Liver (tissue), 9 donors: ENCODE measurements around the gene ARHGEF12. TPM values are rescaled to one million over a fixed set of nuclear protein-coding genes. Genes with fewer than 3 reads are reported as not detected.

Experiments used
- DNase-seq: peaks from one replicate; pipeline ENCODE4 v3.0.0-alpha.2; 2017; ENCODE audit warnings: low spot score
- H3K27ac ChIP-seq, 2 donors: one replicate each; pipeline ENCODE4 v1.7.0; 2013; ENCODE audit warnings: inconsistent platforms in 2 of 2, low read length in 2 of 2, control low read depth in 1 of 2, low read depth in 1 of 2, mild to moderate bottlenecking in 1 of 2
- H3K27me3 ChIP-seq, 4 donors: one replicate each; pipeline versions ENCODE4 v1.6.1 to v1.7.0; 2013; ENCODE audit warnings: low read length in 3 of 4, inconsistent platforms in 1 of 4, mild to moderate bottlenecking in 1 of 4, moderate library complexity in 1 of 4; ENCODE audit not compliant: control insufficient read depth in 4 of 4, insufficient read depth in 4 of 4
- H3K36me3 ChIP-seq, 4 donors: one replicate each; pipeline versions ENCODE4 v1.6.1 to v1.7.0; 2013; ENCODE audit warnings: low read length in 3 of 4, mild to moderate bottlenecking in 3 of 4, low read depth in 1 of 4, moderate library complexity in 1 of 4; ENCODE audit not compliant: control insufficient read depth in 4 of 4, insufficient read depth in 3 of 4
- H3K4me1 ChIP-seq, 4 donors: one replicate each; pipeline versions ENCODE4 v1.6.1 to v1.7.0; 2013; ENCODE audit warnings: low read length in 3 of 4, mild to moderate bottlenecking in 3 of 4, moderate library complexity in 1 of 4; ENCODE audit not compliant: control insufficient read depth in 4 of 4, insufficient read depth in 4 of 4
- H3K4me3 ChIP-seq, 3 donors: one replicate each; pipeline versions ENCODE4 v1.6.1 to v1.7.0; 2013; ENCODE audit warnings: low read length in 3 of 3, control low read depth in 1 of 3, low read depth in 1 of 3, mild to moderate bottlenecking in 1 of 3
- H3K9ac ChIP-seq, 2 donors: one replicate each; pipeline ENCODE4 v1.7.0; 2013; ENCODE audit warnings: low read length in 2 of 2, mild to moderate bottlenecking in 2 of 2, moderate library complexity in 2 of 2, control low read depth in 1 of 2, low read depth in 1 of 2
- H3K9me3 ChIP-seq, 4 donors: one replicate each; pipeline versions ENCODE4 v1.6.1 to v1.7.0; 2013; ENCODE audit warnings: low read length in 3 of 4; ENCODE audit not compliant: control insufficient read depth in 4 of 4
- EGR1 ChIP-seq, 2 donors: IDR thresholded peaks; 2 replicates each; pipeline ENCODE4 v1.6.1; 2016 to 2018; ENCODE audit warnings: antibody characterized with exemption in 2 of 2, low read depth in 2 of 2
- FOXA1 ChIP-seq: IDR thresholded peaks from 2 replicates; pipeline ENCODE4 v1.6.1; 2016; ENCODE audit warnings: antibody characterized with exemption
- FOXA2 ChIP-seq: IDR thresholded peaks from 2 replicates; pipeline ENCODE4 v1.6.1; 2016; ENCODE audit warnings: antibody characterized with exemption
- GABPA ChIP-seq, 2 donors: IDR thresholded peaks in 1 of 2; conservative IDR thresholded peaks in 1 of 2; 2 replicates each; pipeline ENCODE4 v1.6.1; 2016; ENCODE audit warnings: antibody characterized with exemption in 2 of 2, mild to moderate bottlenecking in 1 of 2, moderate library complexity in 1 of 2
- HNF4A ChIP-seq, 2 donors: conservative IDR thresholded peaks; 2 replicates each; pipeline ENCODE4 v1.6.1; 2016; ENCODE audit warnings: antibody characterized with exemption in 2 of 2, mild to moderate bottlenecking in 2 of 2
- HNF4G ChIP-seq: IDR thresholded peaks from 2 replicates; pipeline ENCODE4 v1.6.1; 2016; ENCODE audit warnings: antibody characterized with exemption
- JUND ChIP-seq, 2 donors: IDR thresholded peaks; 2 replicates each; pipeline ENCODE4 v1.6.1; 2016; ENCODE audit warnings: antibody characterized with exemption in 2 of 2
- NR2F2 ChIP-seq: IDR thresholded peaks from 2 replicates; pipeline ENCODE4 v1.6.1; 2016; ENCODE audit warnings: antibody characterized with exemption
- RAD21 ChIP-seq, 2 donors: IDR thresholded peaks; 2 replicates each; pipeline ENCODE4 v1.6.1; 2016; ENCODE audit warnings: antibody characterized with exemption in 2 of 2, mild to moderate bottlenecking in 2 of 2
- RXRA ChIP-seq, 2 donors: IDR thresholded peaks; 2 replicates each; pipeline ENCODE4 v1.6.1; 2017 to 2018; ENCODE audit warnings: antibody characterized with exemption in 2 of 2, mild to moderate bottlenecking in 1 of 2
- SP1 ChIP-seq: IDR thresholded peaks from 2 replicates; pipeline ENCODE4 v1.6.1; 2018; ENCODE audit warnings: antibody characterized with exemption, mild to moderate bottlenecking
- TAF1 ChIP-seq: conservative IDR thresholded peaks from 2 replicates; pipeline ENCODE4 v1.6.1; 2016; ENCODE audit warnings: antibody characterized with exemption, mild to moderate bottlenecking
- YY1 ChIP-seq: IDR thresholded peaks from 2 replicates; pipeline ENCODE4 v1.6.1; 2016; ENCODE audit warnings: antibody characterized with exemption, mild to moderate bottlenecking
- WGBS: extraction: QIAGEN DNeasy Blood & Tissue Kit; methylation state at CpG from one replicate; pipeline ENCODE4 v1.1.7; 2013; 5-methylcytosine and 5-hydroxymethylcytosine counted together
- polyA plus RNA-seq, 2 donors: library from polyadenylated mRNA; stranded (reverse) in 1 of 2; unstranded in 1 of 2; fragments of 200-250 nt in 1 of 2; fragments of >200 nt in 1 of 2; fragmentation: Nextera tagmentation in 1 of 2; extraction: Ambion mirVana in 1 of 2; gene quantifications; one replicate each; pipeline versions ENCODE4 v1.2.1 to v1.2.3, GENCODE V29; 2013 to 2015
- total RNA-seq, 2 donors: library from RNA; depleted of rRNA; stranded (reverse); fragments of >200 nt; gene quantifications; one replicate each; pipeline ENCODE4 v1.2.3, GENCODE V29; 2014
- TF ChIP-seq, protein P1 (sequence below): IDR thresholded peaks from 2 replicates; pipeline ENCODE4 v1.6.1; 2016; ENCODE audit warnings: antibody characterized with exemption, mild to moderate bottlenecking
- TF ChIP-seq, protein P2 (sequence below): fragments of 150-350 bp; IDR thresholded peaks from 2 replicates; pipeline ENCODE4 v1.5.1; 2017; ENCODE audit warnings: improper control_type of control experiment, low read depth, low read length; ENCODE audit not compliant: missing input control
- TF ChIP-seq, protein P3 (sequence below): IDR thresholded peaks from 2 replicates; pipeline ENCODE4 v1.6.1; 2016; ENCODE audit warnings: antibody characterized with exemption
- TF ChIP-seq, protein P4 (sequence below): IDR thresholded peaks from 2 replicates; pipeline ENCODE4 v1.6.1; 2016; ENCODE audit warnings: antibody characterized with exemption
- TF ChIP-seq, protein P5 (sequence below): IDR thresholded peaks from 2 replicates; pipeline ENCODE4 v1.6.1; 2016; ENCODE audit warnings: antibody characterized with exemption
- donor health status: healthy.
- donor health status: healthy.
- donor health status: healthy.
- donor health status: healthy.
- donor health status: healthy.

Gene ARHGEF12
- total and polyA plus RNA-seq, 4 donors, result 28.0 to 169 (median 53.9) TPM

DNA sequence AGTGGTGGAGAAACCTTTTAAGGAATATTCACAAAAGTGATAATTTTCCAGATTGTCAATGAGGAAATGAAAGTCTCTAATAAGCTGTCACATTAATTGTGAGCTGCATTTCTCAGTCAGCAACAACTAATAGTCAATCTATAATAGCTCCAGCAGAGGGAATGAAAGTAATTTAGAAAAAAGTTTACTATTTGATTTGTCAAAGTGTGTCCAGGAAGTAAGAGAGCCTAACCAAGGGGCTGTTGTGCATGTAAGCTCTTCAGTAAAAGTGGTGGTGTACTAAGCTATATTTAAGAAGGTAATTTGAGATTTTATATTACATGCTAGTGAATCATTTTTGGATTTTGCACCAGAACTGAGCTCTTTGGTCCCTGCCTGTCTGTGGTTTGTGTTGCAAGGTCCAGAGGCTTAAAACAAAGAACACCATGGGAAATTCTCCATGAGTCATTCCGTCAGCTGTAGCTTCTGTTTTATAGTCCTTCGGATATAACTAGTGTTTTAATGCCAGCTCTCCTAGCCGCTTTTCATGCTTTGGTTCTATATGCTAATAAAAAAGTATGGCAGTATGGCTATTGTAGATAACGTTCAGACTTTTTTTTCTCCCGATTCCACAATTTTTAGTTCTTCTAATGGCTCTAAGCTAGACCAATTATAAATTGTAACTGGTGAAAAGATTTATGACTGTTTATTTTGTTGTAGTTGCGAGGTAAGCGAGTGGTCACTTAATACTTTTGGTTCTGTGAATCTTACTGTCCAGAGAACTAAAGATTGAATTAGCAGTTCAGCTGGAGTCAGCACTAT lies 64.6 kb downstream of the ARHGEF12 start:
- Histone ChIP-seq H3K4me3 (peak overlapping the region; percentile 11 to 29 (median 26)), H3K27ac (peak overlapping the region; percentile 42 to 86), H3K4me1 (peaks cover 4 to 27% (median 16%) of the 10 kb centered on the region in 4 donors), H3K9me3 (no peaks in the 10 kb centered on the region), H3K36me3 (no peaks in the 10 kb centered on the region), H3K9ac (peak overlapping the region; percentile 75 to 78), H3K27me3 (no peaks in the 10 kb centered on the region)
- DNase-seq, result no peak
- 40% methylated on average over 7 of the region's 7 CpGs for WGBS
- TF ChIP-seq, protein P1, sequence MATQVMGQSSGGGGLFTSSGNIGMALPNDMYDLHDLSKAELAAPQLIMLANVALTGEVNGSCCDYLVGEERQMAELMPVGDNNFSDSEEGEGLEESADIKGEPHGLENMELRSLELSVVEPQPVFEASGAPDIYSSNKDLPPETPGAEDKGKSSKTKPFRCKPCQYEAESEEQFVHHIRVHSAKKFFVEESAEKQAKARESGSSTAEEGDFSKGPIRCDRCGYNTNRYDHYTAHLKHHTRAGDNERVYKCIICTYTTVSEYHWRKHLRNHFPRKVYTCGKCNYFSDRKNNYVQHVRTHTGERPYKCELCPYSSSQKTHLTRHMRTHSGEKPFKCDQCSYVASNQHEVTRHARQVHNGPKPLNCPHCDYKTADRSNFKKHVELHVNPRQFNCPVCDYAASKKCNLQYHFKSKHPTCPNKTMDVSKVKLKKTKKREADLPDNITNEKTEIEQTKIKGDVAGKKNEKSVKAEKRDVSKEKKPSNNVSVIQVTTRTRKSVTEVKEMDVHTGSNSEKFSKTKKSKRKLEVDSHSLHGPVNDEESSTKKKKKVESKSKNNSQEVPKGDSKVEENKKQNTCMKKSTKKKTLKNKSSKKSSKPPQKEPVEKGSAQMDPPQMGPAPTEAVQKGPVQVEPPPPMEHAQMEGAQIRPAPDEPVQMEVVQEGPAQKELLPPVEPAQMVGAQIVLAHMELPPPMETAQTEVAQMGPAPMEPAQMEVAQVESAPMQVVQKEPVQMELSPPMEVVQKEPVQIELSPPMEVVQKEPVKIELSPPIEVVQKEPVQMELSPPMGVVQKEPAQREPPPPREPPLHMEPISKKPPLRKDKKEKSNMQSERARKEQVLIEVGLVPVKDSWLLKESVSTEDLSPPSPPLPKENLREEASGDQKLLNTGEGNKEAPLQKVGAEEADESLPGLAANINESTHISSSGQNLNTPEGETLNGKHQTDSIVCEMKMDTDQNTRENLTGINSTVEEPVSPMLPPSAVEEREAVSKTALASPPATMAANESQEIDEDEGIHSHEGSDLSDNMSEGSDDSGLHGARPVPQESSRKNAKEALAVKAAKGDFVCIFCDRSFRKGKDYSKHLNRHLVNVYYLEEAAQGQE, result peak; percentile 31
- TF ChIP-seq NR2F2, result no peak
- TF ChIP-seq EGR1 (IDR thresholded peaks at IDR 0.05; ENCODE audit: low read depth in 2 of 2), result no peak
- no peak for TF ChIP-seq GABPA (IDR thresholded peaks at IDR 0.05 in 1 of 2, conservative IDR thresholded peaks at IDR 0.05 in 1 of 2)
- peak in 1 of 2 donors; percentile 40 for TF ChIP-seq RAD21 (IDR thresholded peaks at IDR 0.05)
- no peak for TF ChIP-seq FOXA1
- TF ChIP-seq JUND (IDR thresholded peaks at IDR 0.05), result peak; percentile 94 to 96
- TF ChIP-seq HNF4G, result peak; percentile 66
- TF ChIP-seq, protein P2, sequence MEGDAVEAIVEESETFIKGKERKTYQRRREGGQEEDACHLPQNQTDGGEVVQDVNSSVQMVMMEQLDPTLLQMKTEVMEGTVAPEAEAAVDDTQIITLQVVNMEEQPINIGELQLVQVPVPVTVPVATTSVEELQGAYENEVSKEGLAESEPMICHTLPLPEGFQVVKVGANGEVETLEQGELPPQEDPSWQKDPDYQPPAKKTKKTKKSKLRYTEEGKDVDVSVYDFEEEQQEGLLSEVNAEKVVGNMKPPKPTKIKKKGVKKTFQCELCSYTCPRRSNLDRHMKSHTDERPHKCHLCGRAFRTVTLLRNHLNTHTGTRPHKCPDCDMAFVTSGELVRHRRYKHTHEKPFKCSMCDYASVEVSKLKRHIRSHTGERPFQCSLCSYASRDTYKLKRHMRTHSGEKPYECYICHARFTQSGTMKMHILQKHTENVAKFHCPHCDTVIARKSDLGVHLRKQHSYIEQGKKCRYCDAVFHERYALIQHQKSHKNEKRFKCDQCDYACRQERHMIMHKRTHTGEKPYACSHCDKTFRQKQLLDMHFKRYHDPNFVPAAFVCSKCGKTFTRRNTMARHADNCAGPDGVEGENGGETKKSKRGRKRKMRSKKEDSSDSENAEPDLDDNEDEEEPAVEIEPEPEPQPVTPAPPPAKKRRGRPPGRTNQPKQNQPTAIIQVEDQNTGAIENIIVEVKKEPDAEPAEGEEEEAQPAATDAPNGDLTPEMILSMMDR, result no peak
- TF ChIP-seq, protein P3, sequence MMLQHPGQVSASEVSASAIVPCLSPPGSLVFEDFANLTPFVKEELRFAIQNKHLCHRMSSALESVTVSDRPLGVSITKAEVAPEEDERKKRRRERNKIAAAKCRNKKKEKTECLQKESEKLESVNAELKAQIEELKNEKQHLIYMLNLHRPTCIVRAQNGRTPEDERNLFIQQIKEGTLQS, result peak; percentile 80
- TF ChIP-seq, protein P4, sequence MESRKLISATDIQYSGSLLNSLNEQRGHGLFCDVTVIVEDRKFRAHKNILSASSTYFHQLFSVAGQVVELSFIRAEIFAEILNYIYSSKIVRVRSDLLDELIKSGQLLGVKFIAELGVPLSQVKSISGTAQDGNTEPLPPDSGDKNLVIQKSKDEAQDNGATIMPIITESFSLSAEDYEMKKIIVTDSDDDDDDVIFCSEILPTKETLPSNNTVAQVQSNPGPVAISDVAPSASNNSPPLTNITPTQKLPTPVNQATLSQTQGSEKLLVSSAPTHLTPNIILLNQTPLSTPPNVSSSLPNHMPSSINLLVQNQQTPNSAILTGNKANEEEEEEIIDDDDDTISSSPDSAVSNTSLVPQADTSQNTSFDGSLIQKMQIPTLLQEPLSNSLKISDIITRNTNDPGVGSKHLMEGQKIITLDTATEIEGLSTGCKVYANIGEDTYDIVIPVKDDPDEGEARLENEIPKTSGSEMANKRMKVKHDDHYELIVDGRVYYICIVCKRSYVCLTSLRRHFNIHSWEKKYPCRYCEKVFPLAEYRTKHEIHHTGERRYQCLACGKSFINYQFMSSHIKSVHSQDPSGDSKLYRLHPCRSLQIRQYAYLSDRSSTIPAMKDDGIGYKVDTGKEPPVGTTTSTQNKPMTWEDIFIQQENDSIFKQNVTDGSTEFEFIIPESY, result peak; percentile 28
- TF ChIP-seq HNF4A (conservative IDR thresholded peaks at IDR 0.05), result peak; percentile 86 to 92
- TF ChIP-seq FOXA2, result no peak
- peak; percentile 49 for TF ChIP-seq SP1
- TF ChIP-seq, protein P5, sequence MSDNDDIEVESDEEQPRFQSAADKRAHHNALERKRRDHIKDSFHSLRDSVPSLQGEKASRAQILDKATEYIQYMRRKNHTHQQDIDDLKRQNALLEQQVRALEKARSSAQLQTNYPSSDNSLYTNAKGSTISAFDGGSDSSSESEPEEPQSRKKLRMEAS, result peak; percentile 14
- no peak for TF ChIP-seq TAF1
- TF ChIP-seq YY1, result peak; percentile 36
- peak in 1 of 2 donors; percentile 40 for TF ChIP-seq RXRA (IDR thresholded peaks at IDR 0.05)
